DOHH2 (cell line): ENCODE data around the gene PIGN.

Source experiments
- H3F3A ChIP-seq: fragments of 200-600 bp; sonication (generic), shearing (Covaris generic); 2 replicates; pipeline ENCODE4 v1.6.0; 2016; ENCODE audit warnings: antibody characterized with exemption, mild to moderate bottlenecking; ENCODE audit not compliant: control insufficient read depth, insufficient read depth
- H3K27ac ChIP-seq: fragments of 200-600 bp; sonication (generic); 2 replicates; pipeline ENCODE4 v1.5.1; 2014; ENCODE audit warnings: low read depth, mild to moderate bottlenecking, low read length, moderate library complexity
- H3K27me3 ChIP-seq: fragments of 200-600 bp; sonication (generic); 2 replicates; pipeline ENCODE4 v1.6.1; 2014; ENCODE audit warnings: mild to moderate bottlenecking, low read length, mixed read lengths; ENCODE audit not compliant: control insufficient read depth
- H3K36me3 ChIP-seq: fragments of 200-600 bp; sonication (generic); 2 replicates; pipeline ENCODE4 v1.6.1; 2014; ENCODE audit warnings: mild to moderate bottlenecking, low read length, moderate library complexity, mixed read lengths; ENCODE audit not compliant: control insufficient read depth
- H3K4me1 ChIP-seq: fragments of 200-600 bp; sonication (generic); 2 replicates; pipeline ENCODE4 v1.6.1; 2014; ENCODE audit warnings: mild to moderate bottlenecking, low read length, mixed read lengths; ENCODE audit not compliant: control insufficient read depth
- H3K4me2 ChIP-seq: fragments of 200-600 bp; sonication (generic); 2 replicates; pipeline ENCODE4 v1.6.0; 2014; ENCODE audit warnings: mild to moderate bottlenecking, low read length, moderate library complexity
- H3K4me3 ChIP-seq: fragments of 200-600 bp; sonication (generic); 2 replicates; pipeline ENCODE4 v1.5.1; 2014; ENCODE audit warnings: mild to moderate bottlenecking, low read length, mixed read lengths
- H3K79me2 ChIP-seq: fragments of 200-600 bp; sonication (generic); 2 replicates; pipeline ENCODE4 v1.6.1; 2014; ENCODE audit warnings: mild to moderate bottlenecking, low read length, mixed read lengths; ENCODE audit not compliant: control insufficient read depth
- H3K9me2 ChIP-seq: fragments of 200-600 bp; sonication (generic); replicated peaks from 2 replicates; pipeline ENCODE4 v1.6.1; 2014; ENCODE audit warnings: mild to moderate bottlenecking, low read length, mixed read lengths; ENCODE audit not compliant: control insufficient read depth
- H3K9me3 ChIP-seq: fragments of 200-600 bp; sonication (generic); 2 replicates; pipeline ENCODE4 v1.6.1; 2014; ENCODE audit warnings: antibody characterized with exemption, low read length, mixed read lengths; ENCODE audit not compliant: control insufficient read depth, insufficient read depth
- H4K20me1 ChIP-seq: fragments of 200-600 bp; sonication (generic); 2 replicates; pipeline ENCODE4 v1.6.0; 2014; ENCODE audit warnings: low read depth, mild to moderate bottlenecking, antibody characterized with exemption, low read length, moderate library complexity; ENCODE audit not compliant: control insufficient read depth, insufficient read depth
- EZH2phosphoT487 ChIP-seq: fragments of 200-600 bp; sonication (generic); IDR thresholded peaks from 2 replicates; pipeline ENCODE4 v1.6.1; 2017; ENCODE audit warnings: borderline replicate concordance, mild to moderate bottlenecking, antibody characterized with exemption, low read length, moderate library complexity, mixed read lengths
- TF ChIP-seq, protein P1 (sequence below): fragments of 200-600 bp; sonication (generic); IDR thresholded peaks from one replicate; pipeline ENCODE4 v1.5.1; 2014; ENCODE audit warnings: antibody characterized with exemption, mild to moderate bottlenecking, low read depth, low read length; ENCODE audit not compliant: poor library complexity, severe bottlenecking

Gene PIGN

DNA sequence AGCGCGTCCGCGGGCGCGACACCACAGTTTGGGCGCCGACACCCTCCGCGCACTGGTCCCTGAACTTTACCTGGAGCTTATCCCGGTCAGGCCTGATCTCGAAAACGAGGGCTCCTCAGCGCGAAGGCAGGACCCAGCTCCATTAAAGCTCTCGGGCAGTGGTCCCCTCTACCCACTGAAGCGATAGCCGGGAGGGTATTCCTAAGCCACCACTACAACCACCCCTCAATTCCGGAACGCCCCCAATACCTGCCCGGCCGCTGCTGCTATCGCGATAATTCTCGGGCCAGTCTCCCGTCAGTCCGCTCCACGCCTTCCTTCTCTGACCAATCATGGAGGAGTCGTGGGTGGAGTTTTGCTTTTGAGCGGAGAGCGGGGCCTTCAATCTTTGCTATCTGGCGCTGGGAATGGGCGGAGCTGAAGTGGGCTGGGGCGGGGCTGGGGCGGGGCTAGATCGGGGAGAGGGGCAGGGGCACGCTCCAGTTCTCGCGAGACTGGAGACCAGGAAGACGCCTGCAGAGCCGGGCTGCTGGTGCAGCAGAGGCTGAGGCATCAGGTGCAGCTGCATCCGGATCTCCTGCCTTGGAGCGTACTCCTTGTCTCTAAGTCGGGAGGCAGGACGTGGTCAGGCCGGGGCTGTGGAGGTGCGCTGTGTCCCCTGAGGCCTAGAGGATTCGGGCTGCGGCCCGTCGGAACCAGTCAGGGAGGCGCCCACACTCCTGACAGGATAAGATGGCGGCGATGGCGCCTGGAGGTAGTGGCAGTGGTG is at the start of gene PIGN, which contains the start of gene RELCH:
Gene PIGN, minus strand, starts transcription at position 283 of the 769 bp plus-strand sequence. CDS start 25,703 bp downstream, outside the sequence.
Gene RELCH, plus strand, starts transcription at position 482 of the 769 bp plus-strand sequence. Its CDS starts 251 bp downstream, at position 733.
- peaks cover 90% of the 10 kb centered on the region for H3K79me2 ChIP-seq
- TF ChIP-seq, protein P1, sequence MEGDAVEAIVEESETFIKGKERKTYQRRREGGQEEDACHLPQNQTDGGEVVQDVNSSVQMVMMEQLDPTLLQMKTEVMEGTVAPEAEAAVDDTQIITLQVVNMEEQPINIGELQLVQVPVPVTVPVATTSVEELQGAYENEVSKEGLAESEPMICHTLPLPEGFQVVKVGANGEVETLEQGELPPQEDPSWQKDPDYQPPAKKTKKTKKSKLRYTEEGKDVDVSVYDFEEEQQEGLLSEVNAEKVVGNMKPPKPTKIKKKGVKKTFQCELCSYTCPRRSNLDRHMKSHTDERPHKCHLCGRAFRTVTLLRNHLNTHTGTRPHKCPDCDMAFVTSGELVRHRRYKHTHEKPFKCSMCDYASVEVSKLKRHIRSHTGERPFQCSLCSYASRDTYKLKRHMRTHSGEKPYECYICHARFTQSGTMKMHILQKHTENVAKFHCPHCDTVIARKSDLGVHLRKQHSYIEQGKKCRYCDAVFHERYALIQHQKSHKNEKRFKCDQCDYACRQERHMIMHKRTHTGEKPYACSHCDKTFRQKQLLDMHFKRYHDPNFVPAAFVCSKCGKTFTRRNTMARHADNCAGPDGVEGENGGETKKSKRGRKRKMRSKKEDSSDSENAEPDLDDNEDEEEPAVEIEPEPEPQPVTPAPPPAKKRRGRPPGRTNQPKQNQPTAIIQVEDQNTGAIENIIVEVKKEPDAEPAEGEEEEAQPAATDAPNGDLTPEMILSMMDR, result no peak
- TF ChIP-seq EZH2phosphoT487, result no peak

DNA sequence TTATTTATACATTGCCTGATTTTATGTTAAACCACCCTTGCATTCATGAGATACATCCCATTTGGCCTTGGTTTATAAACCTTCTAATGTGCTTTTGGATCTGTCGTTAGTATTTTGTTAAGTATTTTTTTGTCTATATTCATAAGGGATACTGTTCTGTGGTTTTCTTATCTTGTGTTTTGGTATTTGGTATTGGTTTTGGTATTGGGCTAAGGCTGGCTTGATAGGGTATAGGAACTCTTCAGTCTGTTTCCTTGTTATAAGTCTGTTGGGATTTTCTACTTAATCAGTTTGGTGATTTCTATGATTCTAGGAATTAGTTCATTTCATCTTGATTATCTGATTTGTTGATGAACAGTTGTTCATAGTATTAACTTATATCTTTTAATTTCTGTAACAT is 49.4 kb upstream of the PIGN start:
- H3K27me3 ChIP-seq, result no peaks in the 10 kb centered on the region

More for the DNA sequence above, at the start of gene PIGN, which contains the start of gene RELCH:
- H3K27me3 ChIP-seq, result no peaks in the 10 kb centered on the region
- H3F3A ChIP-seq, result peaks cover 8% of the 10 kb centered on the region; the same call in 1 of the 2 replicates
- no peaks in the 10 kb centered on the region for H3K9me2 ChIP-seq
- peaks cover 15% of the 10 kb centered on the region; the same call in 1 of the 2 replicates for H4K20me1 ChIP-seq
- H3K27ac ChIP-seq, result peak within 1 kb of the TSS; percentile 51
- peaks cover 44% of the 10 kb centered on the region for H3K4me1 ChIP-seq
- peaks cover 36% of the 10 kb centered on the region for H3K36me3 ChIP-seq
- peaks cover 3% of the 10 kb centered on the region; the same call in 1 of the 2 replicates for H3K9me3 ChIP-seq
- peak within 1 kb of the TSS; percentile 100 for H3K4me3 ChIP-seq
- peak within 1 kb of the TSS; percentile 94 for H3K4me2 ChIP-seq

DNA sequence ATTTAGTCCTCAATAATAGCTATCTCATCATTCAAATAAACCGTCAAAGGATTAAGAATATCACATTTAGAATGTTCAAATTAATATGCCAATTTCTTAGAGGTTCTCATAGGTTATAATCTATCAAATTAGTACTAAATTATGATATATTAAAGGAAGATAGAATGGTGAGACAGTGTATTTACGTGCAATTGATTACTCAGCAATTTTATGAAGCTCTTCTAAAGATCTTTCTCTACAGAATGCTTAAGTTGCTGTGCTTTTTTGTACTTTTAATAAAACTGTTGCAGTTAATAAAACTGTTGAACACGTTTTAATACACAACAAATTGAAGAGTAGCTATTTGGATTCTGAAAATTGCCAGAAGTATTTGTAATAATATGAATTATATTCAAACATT is 39.2 kb upstream of the PIGN start:
- H3K36me3 ChIP-seq, result peaks cover 60% of the 10 kb centered on the region
- no peaks in the 10 kb centered on the region for H3K27me3 ChIP-seq
- H3K4me3 ChIP-seq, result no peak overlapping the region

More for the DNA sequence above, 49.4 kb upstream of the PIGN start:
- TF ChIP-seq, protein P1, result no peak
- TF ChIP-seq EZH2phosphoT487, result no peak
- Histone ChIP-seq H3K4me3 (no peak overlapping the region), H3K4me1 (no peaks in the 10 kb centered on the region), H3K9me2 (no peaks in the 10 kb centered on the region), H3F3A (no peaks in the 10 kb centered on the region), H3K36me3 (peaks cover 27% of the 10 kb centered on the region), H3K79me2 (no peaks in the 10 kb centered on the region), H3K27ac (no peak overlapping the region), H3K9me3 (no peaks in the 10 kb centered on the region), H3K4me2 (no peak overlapping the region), H4K20me1 (no peaks in the 10 kb centered on the region)

More for the DNA sequence above, 39.2 kb upstream of the PIGN start:
- no peak for TF ChIP-seq EZH2phosphoT487
- TF ChIP-seq, protein P1, result no peak
- H3F3A ChIP-seq, result peaks cover 2% of the 10 kb centered on the region; the same call in 1 of the 2 replicates
- no peaks in the 10 kb centered on the region for H4K20me1 ChIP-seq
- H3K79me2 ChIP-seq, result no peaks in the 10 kb centered on the region
- no peak overlapping the region for H3K4me2 ChIP-seq
- no peak overlapping the region for H3K27ac ChIP-seq
- H3K9me3 ChIP-seq, result peaks cover 3% of the 10 kb centered on the region; the same call in 1 of the 2 replicates
- H3K9me2 ChIP-seq, result no peaks in the 10 kb centered on the region
- no peaks in the 10 kb centered on the region for H3K4me1 ChIP-seq
